IMR-90 (cell line): ENCODE data around the gene TNNC2. TPM values are rescaled to one million over a fixed set of nuclear protein-coding genes. Genes with fewer than 3 reads are reported as not detected.
A peak's percentile ranks its signal among the peaks of the same experiment; 100 is the strongest.

Experiments used
- ATAC-seq: fragments of 200-7000 bp; cut with Tn5 transposase; 2 replicates; pipeline ENCODE4 v1.9.1; 2020; ENCODE audit warnings: low read depth, mild to moderate bottlenecking, moderate library complexity
- BruUV-seq: library from RNA; stranded (reverse); fragments of 400-500 nt; replicated peaks from 2 replicates; lab custom pipeline; 2021; lab: Mats Ljungman, UMichigan
- CTCF ChIA-PET: fragments of 300-600 bp; formaldehyde crosslinking; extraction: SDS; loops from one replicate; lab custom pipeline; 2021; ENCODE audit warnings: antibody characterized with exemption; lab: Yijun Ruan, JAX
- POLR2A ChIA-PET: fragments of 300-600 bp; sonication (Branson Sonifier 250); formaldehyde crosslinking; loops from one replicate; lab custom pipeline; 2022; ENCODE audit warnings: antibody characterized with exemption; ENCODE audit not compliant: unreplicated experiment; lab: Charles Lee
- DNase-seq: peaks from one replicate; pipeline ENCODE4 v3.0.0; 2013
- H2AFZ ChIP-seq: replicated peaks from 2 replicates; pipeline ENCODE3; 2013; ENCODE audit warnings: low read length, mild to moderate bottlenecking; ENCODE audit not compliant: poor library complexity
- H2AK5ac ChIP-seq: 2 replicates; pipeline ENCODE4 v1.6.1; 2013; ENCODE audit warnings: low read depth, low read length, inconsistent platforms
- H2AK9ac ChIP-seq: replicated peaks from 2 replicates; pipeline ENCODE3; 2013; ENCODE audit warnings: mild to moderate bottlenecking, low read depth, low read length, moderate library complexity; ENCODE audit not compliant: poor library complexity
- H2BK120ac ChIP-seq: 2 replicates; pipeline ENCODE4 v1.6.1; 2013; ENCODE audit warnings: low read depth, low read length, inconsistent platforms
- H2BK15ac ChIP-seq: 3 replicates; pipeline ENCODE4 v1.6.1; 2013; ENCODE audit warnings: low read depth, low read length, inconsistent platforms
- H2BK20ac ChIP-seq: 2 replicates; pipeline ENCODE4 v1.6.1; 2013; ENCODE audit warnings: low read depth, mild to moderate bottlenecking, inconsistent platforms, low read length, moderate library complexity
- H2BK5ac ChIP-seq: 2 replicates; pipeline ENCODE4 v1.6.1; 2013; ENCODE audit warnings: mild to moderate bottlenecking, low read depth, low read length, inconsistent platforms; ENCODE audit not compliant: poor library complexity, severe bottlenecking
- H3K14ac ChIP-seq: replicated peaks from 2 replicates; pipeline ENCODE4 v1.6.1; 2013; ENCODE audit warnings: low read depth, low read length, inconsistent platforms
- H3K18ac ChIP-seq: 2 replicates; pipeline ENCODE4 v1.6.1; 2013; ENCODE audit warnings: low read depth, low read length, control low read depth
- H3K23ac ChIP-seq: 2 replicates; pipeline ENCODE4 v1.6.1; 2013; ENCODE audit warnings: low read depth, low read length, inconsistent platforms
- H3K27ac ChIP-seq: 2 replicates; pipeline ENCODE4 v1.5.1; 2013; ENCODE audit warnings: mild to moderate bottlenecking, control low read depth, low read length; ENCODE audit not compliant: insufficient read depth
- H3K27me3 ChIP-seq: 2 replicates; pipeline ENCODE4 v1.6.1; 2013; ENCODE audit warnings: low read length; ENCODE audit not compliant: control insufficient read depth, insufficient read depth
- H3K36me3 ChIP-seq: 2 replicates; pipeline ENCODE4 v1.6.1; 2013; ENCODE audit warnings: low read length, mixed read lengths; ENCODE audit not compliant: control insufficient read depth, insufficient read depth
- H3K4ac ChIP-seq: 2 replicates; pipeline ENCODE4 v1.6.1; 2013; ENCODE audit warnings: low read depth, low read length, inconsistent platforms
- H3K4me1 ChIP-seq: 2 replicates; pipeline ENCODE4 v1.6.1; 2013; ENCODE audit warnings: low read length, mixed read lengths; ENCODE audit not compliant: control insufficient read depth, insufficient read depth
- H3K4me2 ChIP-seq: 2 replicates; pipeline ENCODE4 v1.6.1; 2013; ENCODE audit warnings: low read depth, mild to moderate bottlenecking, control low read depth, low read length, moderate library complexity
- H3K4me3 ChIP-seq: 2 replicates; pipeline ENCODE4 v1.5.1; 2013; ENCODE audit warnings: low read depth, mild to moderate bottlenecking, control low read depth, low read length, moderate library complexity; ENCODE audit not compliant: insufficient read depth
- H3K56ac ChIP-seq: 2 replicates; pipeline ENCODE4 v1.6.1; 2013; ENCODE audit warnings: low read length, inconsistent platforms; ENCODE audit not compliant: insufficient read depth; ENCODE audit errors: extremely low read depth
- H3K79me1 ChIP-seq, 2 experiments: 2 replicates each; pipeline ENCODE4 v1.6.1; 2013; ENCODE audit warnings: low read length in 2 of 2, inconsistent platforms in 1 of 2, low read depth in 1 of 2
- H3K9ac ChIP-seq: 2 replicates; pipeline ENCODE4 v1.6.1; 2013; ENCODE audit warnings: low read depth, low read length, control low read depth
- H3K9me1 ChIP-seq: 2 replicates; pipeline ENCODE4 v1.6.1; 2013; ENCODE audit warnings: low read length, inconsistent platforms; ENCODE audit not compliant: insufficient read depth
- H3K9me3 ChIP-seq: 2 replicates; pipeline ENCODE4 v1.6.1; 2013; ENCODE audit warnings: low read length; ENCODE audit not compliant: control insufficient read depth, insufficient read depth
- H4K20me1 ChIP-seq: 2 replicates; pipeline ENCODE4 v1.6.1; 2013; ENCODE audit warnings: low read length, inconsistent platforms; ENCODE audit not compliant: insufficient read depth
- H4K5ac ChIP-seq: 2 replicates; pipeline ENCODE4 v1.6.1; 2013; ENCODE audit warnings: mild to moderate bottlenecking, low read depth, low read length, control low read depth
- H4K8ac ChIP-seq, 2 experiments: 2 replicates each; pipeline ENCODE4 v1.6.1; 2013; ENCODE audit warnings: low read depth in 2 of 2, low read length in 2 of 2, control low read depth in 1 of 2, inconsistent platforms in 1 of 2
- H4K91ac ChIP-seq: 2 replicates; pipeline ENCODE4 v1.6.1; 2013; ENCODE audit warnings: low read depth, low read length, inconsistent platforms; ENCODE audit not compliant: insufficient read depth
- BHLHE40 ChIP-seq: fragments of 150-350 bp; IDR thresholded peaks from 2 replicates; pipeline ENCODE4 v1.6.1; 2016; ENCODE audit warnings: mild to moderate bottlenecking, low read depth, low read length
- CEBPB ChIP-seq: IDR thresholded peaks from 2 replicates; pipeline ENCODE4 v1.6.1; 2012; ENCODE audit warnings: low read depth, low read length, improper control_type of control experiment
- CHD1 ChIP-seq: IDR thresholded peaks from 2 replicates; pipeline ENCODE4 v1.6.1; 2012; ENCODE audit warnings: low read depth, low read length, improper control_type of control experiment
- FOS ChIP-seq: fragments of 150-350 bp; IDR thresholded peaks from 2 replicates; pipeline ENCODE4 v1.6.1; 2016; ENCODE audit warnings: low read depth, low read length
- MAFK ChIP-seq: IDR thresholded peaks from 2 replicates; pipeline ENCODE4 v1.6.1; 2012; ENCODE audit warnings: low read depth, low read length, improper control_type of control experiment
- MAZ ChIP-seq: IDR thresholded peaks from 2 replicates; pipeline ENCODE4 v1.6.1; 2012; ENCODE audit warnings: low read depth, mild to moderate bottlenecking, low read length, improper control_type of control experiment, moderate library complexity, borderline replicate concordance
- MXI1 ChIP-seq: IDR thresholded peaks from 2 replicates; pipeline ENCODE4 v1.6.1; 2012; ENCODE audit warnings: low read depth, mild to moderate bottlenecking, low read length, moderate library complexity, borderline replicate concordance
- NFE2L2 ChIP-seq: fragments of 150-350 bp; IDR thresholded peaks from 2 replicates; pipeline ENCODE4 v1.6.1; 2016; ENCODE audit warnings: low read depth, mild to moderate bottlenecking, low read length
- POLR2A ChIP-seq: IDR thresholded peaks from 2 replicates; pipeline ENCODE4 v1.6.1; 2012; ENCODE audit warnings: mild to moderate bottlenecking, low read depth, low read length
- RAD21 ChIP-seq: IDR thresholded peaks from 2 replicates; pipeline ENCODE4 v1.6.1; 2012; ENCODE audit warnings: low read length, improper control_type of control experiment
- RCOR1 ChIP-seq: IDR thresholded peaks from 2 replicates; pipeline ENCODE4 v1.6.1; 2012; ENCODE audit warnings: mild to moderate bottlenecking, low read length, improper control_type of control experiment; ENCODE audit not compliant: insufficient replicate concordance
- SMC3 ChIP-seq: fragments of 150-350 bp; IDR thresholded peaks from 2 replicates; pipeline ENCODE4 v1.6.1; 2016; ENCODE audit warnings: low read depth, mild to moderate bottlenecking, antibody characterized with exemption, low read length, moderate library complexity
- WGBS, 2 experiments: methylation state at CpG; one replicate each; pipeline versions ENCODE4 v1.1.5 to v1.1.7; 2013; ENCODE audit warnings: missing lambda C conversion rate in 2 of 2; ENCODE audit not compliant: insufficient read length in 1 of 2; ENCODE audit errors: extremely low coverage in 2 of 2; 5-methylcytosine and 5-hydroxymethylcytosine counted together
- dilution Hi-C: fragments of 300-500 bp; cut with HindIII; formaldehyde crosslinking; loops from one replicate; pipeline ENCODE4 v1.14.3; 2018; ENCODE audit warnings: low sequenced_read_pairs; ENCODE audit not compliant: unreplicated experiment
- in situ Hi-C: fragments of 300-500 bp; cut with MboI; formaldehyde crosslinking; loops from 3 replicates; pipeline ENCODE4 v1.14.3; 2019; ENCODE audit warnings: low sequenced_read_pairs, inconsistent platforms, mixed read lengths
- intact Hi-C: fragments of 100-400 bp; cut with micrococcal nuclease; formaldehyde crosslinking; loops from 2 replicates; pipeline ENCODE4 v1.10.0; 2022
- polyA plus RNA-seq, 3 experiments: library from polyadenylated mRNA; depleted of rRNA; stranded (reverse); fragments of >200 nt; gene quantifications; 2 replicates each; pipeline ENCODE4 v1.2.3, GENCODE V29; 2012; ENCODE audit warnings: low replicate concordance in 1 of 3
- total RNA-seq: library from RNA; depleted of rRNA; stranded (reverse); fragments of >200 nt; gene quantifications from 2 replicates; pipeline ENCODE4 v1.2.3, GENCODE V29; 2012
- TF ChIP-seq, protein P1 (sequence below): fragments of 150-350 bp; IDR thresholded peaks from 2 replicates; pipeline ENCODE4 v1.6.1; 2017; ENCODE audit warnings: mild to moderate bottlenecking, antibody characterized with exemption, low read length, low read depth
- TF ChIP-seq, protein P2 (sequence below): fragments of 150-350 bp; IDR thresholded peaks from 2 replicates; pipeline ENCODE4 v1.6.1; 2016; ENCODE audit warnings: low read depth, mild to moderate bottlenecking, low read length, moderate library complexity, borderline replicate concordance
- TF ChIP-seq, protein P3 (sequence below): conservative IDR thresholded peaks from 2 replicates; pipeline ENCODE4 v1.5.1; 2012; ENCODE audit warnings: mild to moderate bottlenecking, low read depth, low read length, improper control_type of control experiment

The TNNC2 gene
- total and polyA plus RNA-seq, 2 of the 4 experiments (the other 2 are of a cell fraction): 0.46 TPM; not detected in 1

DNA sequence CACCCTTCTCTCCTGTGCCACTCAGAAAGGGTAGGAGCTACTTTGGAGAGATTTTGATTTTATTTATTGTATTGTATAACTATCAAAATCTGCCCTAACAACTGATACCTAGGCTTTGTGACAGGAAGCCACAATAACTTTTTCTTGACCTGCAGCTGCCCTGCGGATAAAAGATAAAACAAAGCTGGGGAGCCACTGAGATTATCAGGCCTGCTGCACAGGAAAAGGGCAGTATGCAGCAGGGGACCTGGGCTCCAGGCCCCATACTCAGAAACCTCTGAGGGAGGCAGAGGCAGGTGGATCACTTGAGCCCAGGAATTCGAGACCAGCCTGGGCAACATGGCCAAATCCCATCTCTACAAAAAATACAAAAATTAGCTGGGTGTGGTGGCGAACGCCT, 5.5 kb upstream of the TNNC2 start:
- Histone ChIP-seq H3K4me1 (peaks cover 20% of the 10 kb centered on the region), H3K9ac (peak overlapping the region; percentile 62; the same call in 1 of the 2 replicates), H3K36me3 (peaks cover 9% of the 10 kb centered on the region), H2BK5ac (no peak overlapping the region), H3K27ac (peak overlapping the region; percentile 62; the same call in 1 of the 2 replicates), H3K14ac (no peak overlapping the region; the same call in 1 of the 2 replicates), H2AFZ (no peak overlapping the region), H2BK20ac (no peak overlapping the region), H3K4ac (peak overlapping the region; percentile 81; the same call in 1 of the 2 replicates), H3K4me2 (peak overlapping the region; percentile 75; the same call in 1 of the 2 replicates), H3K56ac (no peak overlapping the region), H4K91ac (peak overlapping the region; percentile 88; the same call in 1 of the 2 replicates), H3K23ac (no peak overlapping the region), H3K18ac (peak overlapping the region; percentile 67; the same call in 1 of the 2 replicates), H2BK120ac (no peak overlapping the region), H4K8ac (peak overlapping the region; percentile 68 to 96), H3K4me3 (no peak overlapping the region), H2BK15ac (peak overlapping the region; percentile 3; the same call in 1 of the 3 replicates), H3K79me1 (peaks cover 15 to 27% of the 10 kb centered on the region in 2 experiments), H2AK9ac (peak overlapping the region; percentile 7), H3K9me1 (peaks cover 17% of the 10 kb centered on the region), H2AK5ac (no peak overlapping the region), H4K5ac (peak overlapping the region; percentile 78; the same call in 1 of the 2 replicates), H3K9me3 (no peaks in the 10 kb centered on the region), H3K27me3 (no peaks in the 10 kb centered on the region), H4K20me1 (no peaks in the 10 kb centered on the region)
- ChIA-PET POLR2A (no interaction called here), CTCF (no interaction called here)
- BruUV-seq: no TSS peak
- in situ Hi-C loops: no loop called here
- TF ChIP-seq, protein P1, sequence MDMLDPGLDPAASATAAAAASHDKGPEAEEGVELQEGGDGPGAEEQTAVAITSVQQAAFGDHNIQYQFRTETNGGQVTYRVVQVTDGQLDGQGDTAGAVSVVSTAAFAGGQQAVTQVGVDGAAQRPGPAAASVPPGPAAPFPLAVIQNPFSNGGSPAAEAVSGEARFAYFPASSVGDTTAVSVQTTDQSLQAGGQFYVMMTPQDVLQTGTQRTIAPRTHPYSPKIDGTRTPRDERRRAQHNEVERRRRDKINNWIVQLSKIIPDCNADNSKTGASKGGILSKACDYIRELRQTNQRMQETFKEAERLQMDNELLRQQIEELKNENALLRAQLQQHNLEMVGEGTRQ: no peak
- TF ChIP-seq RAD21: no peak
- TF ChIP-seq, protein P2, sequence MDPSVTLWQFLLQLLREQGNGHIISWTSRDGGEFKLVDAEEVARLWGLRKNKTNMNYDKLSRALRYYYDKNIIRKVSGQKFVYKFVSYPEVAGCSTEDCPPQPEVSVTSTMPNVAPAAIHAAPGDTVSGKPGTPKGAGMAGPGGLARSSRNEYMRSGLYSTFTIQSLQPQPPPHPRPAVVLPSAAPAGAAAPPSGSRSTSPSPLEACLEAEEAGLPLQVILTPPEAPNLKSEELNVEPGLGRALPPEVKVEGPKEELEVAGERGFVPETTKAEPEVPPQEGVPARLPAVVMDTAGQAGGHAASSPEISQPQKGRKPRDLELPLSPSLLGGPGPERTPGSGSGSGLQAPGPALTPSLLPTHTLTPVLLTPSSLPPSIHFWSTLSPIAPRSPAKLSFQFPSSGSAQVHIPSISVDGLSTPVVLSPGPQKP: no peak
- TF ChIP-seq FOS: no peak
- TF ChIP-seq RCOR1: no peak
- TF ChIP-seq MXI1: no peak
- TF ChIP-seq MAFK: no peak
- TF ChIP-seq, protein P3, sequence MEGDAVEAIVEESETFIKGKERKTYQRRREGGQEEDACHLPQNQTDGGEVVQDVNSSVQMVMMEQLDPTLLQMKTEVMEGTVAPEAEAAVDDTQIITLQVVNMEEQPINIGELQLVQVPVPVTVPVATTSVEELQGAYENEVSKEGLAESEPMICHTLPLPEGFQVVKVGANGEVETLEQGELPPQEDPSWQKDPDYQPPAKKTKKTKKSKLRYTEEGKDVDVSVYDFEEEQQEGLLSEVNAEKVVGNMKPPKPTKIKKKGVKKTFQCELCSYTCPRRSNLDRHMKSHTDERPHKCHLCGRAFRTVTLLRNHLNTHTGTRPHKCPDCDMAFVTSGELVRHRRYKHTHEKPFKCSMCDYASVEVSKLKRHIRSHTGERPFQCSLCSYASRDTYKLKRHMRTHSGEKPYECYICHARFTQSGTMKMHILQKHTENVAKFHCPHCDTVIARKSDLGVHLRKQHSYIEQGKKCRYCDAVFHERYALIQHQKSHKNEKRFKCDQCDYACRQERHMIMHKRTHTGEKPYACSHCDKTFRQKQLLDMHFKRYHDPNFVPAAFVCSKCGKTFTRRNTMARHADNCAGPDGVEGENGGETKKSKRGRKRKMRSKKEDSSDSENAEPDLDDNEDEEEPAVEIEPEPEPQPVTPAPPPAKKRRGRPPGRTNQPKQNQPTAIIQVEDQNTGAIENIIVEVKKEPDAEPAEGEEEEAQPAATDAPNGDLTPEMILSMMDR: no peak
- no peak for TF ChIP-seq MAZ
- TF ChIP-seq POLR2A: no peak
- TF ChIP-seq CEBPB: no peak
- TF ChIP-seq SMC3: no peak
- no peak for TF ChIP-seq CHD1
- TF ChIP-seq NFE2L2: no peak
- no peak for TF ChIP-seq BHLHE40
- ATAC-seq: no peak
- 100% methylated on average over 1 of the region's 4 CpGs; no CpG with 5 or more reads in 1 of the 2 experiments for WGBS, 2 experiments
- intact Hi-C loops: loop anchor here (10.0 kb wide), 1 partner anchor 102 kb away; the partner anchor contains the start of gene PCIF1
- dilution Hi-C loops: no loop called here
- no peak for DNase-seq
